ENCODE data around the gene SNX32. TPM values are rescaled to one million over a fixed set of nuclear protein-coding genes. Genes with fewer than 3 reads are reported as not detected.

SNX32 gene
- total and polyA plus RNA-seq, 8 donors = 0.24 to 4.4 (median 2.7) TPM

DNA sequence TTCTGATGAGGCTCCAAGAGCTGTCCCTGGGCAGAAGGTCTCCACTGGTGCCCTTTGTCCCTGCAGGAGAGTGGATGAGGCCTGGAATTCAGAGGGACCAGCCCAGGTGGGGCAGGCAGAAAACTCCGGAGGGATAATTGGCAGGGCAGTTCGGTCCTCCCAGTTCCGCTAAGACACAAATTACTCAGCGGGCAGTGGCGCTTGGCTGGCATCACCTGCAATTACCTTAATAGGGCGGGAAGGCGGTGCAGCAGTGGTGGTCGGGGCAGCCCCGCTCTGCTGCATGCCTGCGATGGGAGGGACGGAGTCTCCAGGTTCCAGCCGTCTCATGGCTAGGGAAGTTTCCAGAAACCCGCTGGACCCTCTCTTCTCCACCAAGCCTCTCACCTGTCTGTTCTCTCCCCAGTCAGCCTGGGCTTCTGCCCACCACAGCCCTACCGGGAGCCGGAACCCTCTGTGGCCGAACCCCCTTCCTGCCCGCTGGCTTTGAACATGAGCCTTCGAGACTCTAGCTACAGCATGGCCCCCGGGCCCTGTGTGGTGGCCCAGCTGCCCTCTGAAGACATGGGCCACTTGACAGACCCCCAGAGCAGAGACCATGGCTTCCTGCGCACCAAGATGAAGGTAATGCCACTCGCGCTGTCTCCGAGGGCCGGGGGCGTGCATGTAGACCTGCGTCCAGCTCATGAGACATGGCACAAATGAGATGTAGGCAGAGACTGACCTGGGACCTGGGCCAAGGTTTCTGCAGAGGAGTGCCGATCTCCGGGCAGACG, 40.0 kb upstream of the SNX32 start:
- no peak for ATAC-seq
- H3K27ac ChIP-seq = no peak overlapping the region
- H3K4me1 ChIP-seq = peaks cover 0 to 7% of the 10 kb centered on the region in 2 donors
- no peaks in the 10 kb centered on the region for H3K36me3 ChIP-seq
- H3K4me3 ChIP-seq = no peak overlapping the region
- peaks cover 6 to 31% of the 10 kb centered on the region in 2 donors for H3K27me3 ChIP-seq
- TF ChIP-seq, protein P1, sequence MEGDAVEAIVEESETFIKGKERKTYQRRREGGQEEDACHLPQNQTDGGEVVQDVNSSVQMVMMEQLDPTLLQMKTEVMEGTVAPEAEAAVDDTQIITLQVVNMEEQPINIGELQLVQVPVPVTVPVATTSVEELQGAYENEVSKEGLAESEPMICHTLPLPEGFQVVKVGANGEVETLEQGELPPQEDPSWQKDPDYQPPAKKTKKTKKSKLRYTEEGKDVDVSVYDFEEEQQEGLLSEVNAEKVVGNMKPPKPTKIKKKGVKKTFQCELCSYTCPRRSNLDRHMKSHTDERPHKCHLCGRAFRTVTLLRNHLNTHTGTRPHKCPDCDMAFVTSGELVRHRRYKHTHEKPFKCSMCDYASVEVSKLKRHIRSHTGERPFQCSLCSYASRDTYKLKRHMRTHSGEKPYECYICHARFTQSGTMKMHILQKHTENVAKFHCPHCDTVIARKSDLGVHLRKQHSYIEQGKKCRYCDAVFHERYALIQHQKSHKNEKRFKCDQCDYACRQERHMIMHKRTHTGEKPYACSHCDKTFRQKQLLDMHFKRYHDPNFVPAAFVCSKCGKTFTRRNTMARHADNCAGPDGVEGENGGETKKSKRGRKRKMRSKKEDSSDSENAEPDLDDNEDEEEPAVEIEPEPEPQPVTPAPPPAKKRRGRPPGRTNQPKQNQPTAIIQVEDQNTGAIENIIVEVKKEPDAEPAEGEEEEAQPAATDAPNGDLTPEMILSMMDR (IDR thresholded peaks at IDR 0.05) = no peak
- peak in 1 of 4 donors; percentile 54 for DNase-seq
- intact Hi-C loops (cut with DNase I) = no loop called here
- H3K9me3 ChIP-seq = no peaks in the 10 kb centered on the region

DNA sequence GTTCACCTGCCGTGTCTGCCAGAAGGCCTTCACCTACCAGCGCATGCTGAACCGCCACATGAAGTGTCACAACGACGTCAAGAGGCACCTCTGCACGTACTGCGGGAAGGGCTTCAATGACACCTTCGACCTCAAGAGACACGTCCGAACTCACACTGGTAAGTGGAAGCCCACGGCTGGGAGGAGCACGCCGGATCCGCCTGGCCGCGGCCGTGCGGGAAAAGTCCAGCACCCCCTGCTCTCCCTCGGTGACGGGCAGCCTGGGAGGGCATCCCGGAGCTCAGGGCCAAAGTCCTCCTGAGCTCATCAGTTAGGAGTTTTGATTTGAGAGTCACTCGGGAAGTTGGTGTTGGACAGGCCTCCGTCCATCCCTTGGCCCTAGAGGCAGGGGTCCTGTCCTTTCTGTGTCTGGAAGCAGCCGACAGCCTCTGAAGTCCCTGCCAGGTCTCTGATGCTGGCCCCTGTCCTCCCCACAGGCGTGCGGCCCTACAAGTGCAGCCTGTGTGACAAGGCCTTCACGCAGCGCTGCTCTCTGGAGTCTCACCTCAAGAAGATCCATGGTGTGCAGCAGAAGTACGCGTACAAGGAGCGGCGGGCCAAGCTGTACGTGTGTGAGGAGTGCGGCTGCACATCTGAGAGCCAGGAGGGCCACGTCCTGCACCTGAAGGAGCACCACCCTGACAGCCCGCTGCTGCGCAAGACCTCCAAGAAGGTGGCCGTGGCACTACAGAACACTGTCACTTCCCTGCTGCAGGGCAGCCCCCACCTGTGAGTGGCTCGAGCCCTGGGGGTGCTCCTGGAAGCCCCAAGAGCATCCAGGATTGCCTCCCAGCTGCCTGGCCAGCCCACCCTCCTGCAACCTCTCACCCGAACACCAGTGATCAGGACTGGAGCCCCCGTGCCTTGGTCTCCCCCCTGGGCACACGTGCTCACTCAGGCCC, 38.9 kb upstream of the SNX32 start:
- TF ChIP-seq, protein P1 (IDR thresholded peaks at IDR 0.05) = no peak
- Histone ChIP-seq H3K27me3 (peaks cover 0 to 28% of the 10 kb centered on the region in 2 donors), H3K36me3 (no peaks in the 10 kb centered on the region), H3K27ac (no peak overlapping the region), H3K4me1 (peaks cover 0 to 7% of the 10 kb centered on the region in 2 donors), H3K4me3 (no peak overlapping the region), H3K9me3 (no peaks in the 10 kb centered on the region)
- DNase-seq (no peak), ATAC-seq (no peak)
- intact Hi-C loops (cut with DNase I) = no loop called here

DNA sequence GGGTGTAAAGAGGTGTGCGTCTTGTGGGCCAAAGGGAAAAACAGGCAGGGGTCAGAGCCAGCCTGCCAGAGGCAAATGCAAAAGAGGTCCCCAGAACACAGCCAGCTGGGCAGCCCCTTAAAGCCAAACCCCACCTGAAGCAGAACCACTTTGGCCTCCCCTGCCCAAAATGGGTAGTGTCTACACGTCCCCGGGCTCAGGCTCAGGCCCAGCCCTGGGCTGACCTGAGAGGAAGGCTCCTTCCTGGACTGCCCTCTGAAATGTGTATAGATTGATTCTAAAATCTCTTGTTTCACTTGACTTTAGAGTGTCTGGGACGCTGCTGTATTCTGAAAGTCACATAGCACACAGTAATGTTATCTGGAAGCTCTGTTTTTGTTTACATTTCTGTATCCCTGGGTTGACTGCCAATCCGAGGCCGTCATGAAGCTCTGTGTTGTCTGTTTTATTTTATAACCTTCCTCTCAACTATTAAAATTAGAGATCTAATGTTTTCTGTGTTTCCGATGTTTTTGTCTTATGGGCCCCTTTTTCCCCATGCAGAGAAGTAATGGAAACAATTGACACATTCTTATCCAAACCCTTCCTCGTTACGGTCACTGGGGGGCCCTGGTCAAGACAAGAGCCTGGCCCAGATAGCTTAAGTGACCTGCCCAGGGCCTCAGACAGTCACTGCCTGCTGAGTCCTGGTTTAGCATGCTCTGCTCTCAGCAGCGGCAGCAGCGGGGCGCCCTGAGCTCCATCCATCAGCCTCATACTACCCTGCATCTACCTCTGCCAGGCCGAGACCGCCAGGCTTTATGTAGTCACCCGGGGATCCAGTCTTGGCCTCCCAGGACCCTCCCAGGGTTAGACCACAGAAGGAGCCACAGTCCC, 36.8 kb upstream of the SNX32 start:
- H3K36me3 ChIP-seq = no peaks in the 10 kb centered on the region
- intact Hi-C loops (cut with DNase I) = no loop called here
- ATAC-seq = no peak

DNA sequence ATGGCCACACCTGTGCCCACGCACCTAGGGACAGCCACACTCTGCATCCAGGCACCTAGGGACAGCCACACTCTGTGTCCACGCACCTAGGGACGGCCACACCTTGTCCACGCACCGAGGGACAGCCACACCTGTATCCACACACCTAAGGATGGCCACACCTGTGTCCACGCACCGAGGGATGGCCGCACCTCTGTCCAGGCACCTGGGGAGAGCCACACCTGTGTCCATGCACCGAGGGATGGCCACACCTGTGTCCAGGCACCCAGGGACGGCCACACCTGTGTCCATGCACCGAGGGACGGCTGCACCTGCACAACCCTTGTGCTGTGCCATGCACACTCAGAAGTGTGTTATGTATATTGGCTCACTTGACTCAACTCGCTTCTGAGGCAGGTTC, 36.1 kb upstream of the SNX32 start:
- ATAC-seq (no peak), DNase-seq (no peak)
- H3K27me3 ChIP-seq = peaks cover under 1 to 51% of the 10 kb centered on the region in 2 donors
- H3K36me3 ChIP-seq = no peaks in the 10 kb centered on the region
- intact Hi-C loops (cut with DNase I) = no loop called here
- no peak overlapping the region for H3K27ac ChIP-seq
- H3K4me1 ChIP-seq = no peaks in the 10 kb centered on the region
- no peak overlapping the region for H3K4me3 ChIP-seq
- no peaks in the 10 kb centered on the region for H3K9me3 ChIP-seq
- TF ChIP-seq, protein P1 (IDR thresholded peaks at IDR 0.05) = no peak

More for the DNA sequence above, 36.8 kb upstream of the SNX32 start:
- H3K27me3 ChIP-seq = peaks cover 0 to 43% of the 10 kb centered on the region in 2 donors
- H3K9me3 ChIP-seq = no peaks in the 10 kb centered on the region
- H3K4me3 ChIP-seq = no peak overlapping the region
- peaks cover 0 to under 1% of the 10 kb centered on the region in 2 donors for H3K4me1 ChIP-seq
- peak in 3 of 4 donors; percentile 20 to 55 (median 49) for DNase-seq
- no peak overlapping the region for H3K27ac ChIP-seq
- TF ChIP-seq, protein P1 (IDR thresholded peaks at IDR 0.05) = no peak

Data from left lung (tissue), 10 donors.